CD4-positive, alpha-beta T cell treated with Interleukin-2 at 100 ng/mL for 4 hours (primary cell): ENCODE results near the gene TLR3.

Source experiments
- DNase-seq: peaks from one replicate; pipeline ENCODE4 v3.0.0-alpha.2; 2020; ENCODE audit warnings: low spot score

The TLR3 gene

DNA sequence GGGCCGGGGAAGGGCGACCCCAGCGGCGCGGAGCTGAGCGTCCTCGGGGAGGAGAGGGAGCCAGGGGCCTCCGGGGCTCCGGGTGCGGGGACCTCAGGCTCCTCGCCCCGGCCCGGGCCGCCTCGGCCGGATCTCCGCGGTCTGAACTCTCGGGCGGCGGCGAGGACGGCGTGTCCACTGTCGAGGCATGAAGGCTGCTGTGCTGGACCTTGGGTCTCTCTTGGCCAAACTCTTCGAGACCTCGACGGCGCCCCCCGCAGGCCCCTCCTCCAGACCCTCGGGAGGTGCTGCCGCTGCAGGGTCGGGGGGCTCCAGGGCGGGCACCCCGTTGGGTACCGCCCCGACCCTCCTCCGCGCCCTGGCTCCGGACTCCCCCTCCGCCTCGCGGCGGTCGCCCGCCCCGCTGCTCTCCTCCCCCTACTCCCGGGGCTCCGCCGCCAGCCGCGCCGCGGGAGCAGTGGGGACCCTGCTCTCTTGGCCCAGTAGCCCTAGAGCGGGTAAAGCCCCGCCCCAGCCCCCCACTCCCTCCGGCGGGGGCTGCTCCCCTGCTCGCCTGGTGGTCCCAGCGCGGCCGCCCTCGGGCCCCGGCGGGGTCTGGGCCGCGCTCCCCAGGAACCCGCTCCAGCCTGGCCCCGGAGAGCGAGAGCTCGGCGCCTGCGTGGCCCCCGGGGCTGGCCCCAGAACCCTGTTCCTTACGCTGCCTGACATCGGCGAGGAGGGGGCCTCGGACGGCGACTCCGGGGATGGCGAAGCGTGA, 36.1 kb downstream of the TLR3 start:
- no peak for DNase-seq

GRCh38 chr4:186105647-186106321, 36.8 kb downstream of the TLR3 start:
- no peak for DNase-seq

DNA sequence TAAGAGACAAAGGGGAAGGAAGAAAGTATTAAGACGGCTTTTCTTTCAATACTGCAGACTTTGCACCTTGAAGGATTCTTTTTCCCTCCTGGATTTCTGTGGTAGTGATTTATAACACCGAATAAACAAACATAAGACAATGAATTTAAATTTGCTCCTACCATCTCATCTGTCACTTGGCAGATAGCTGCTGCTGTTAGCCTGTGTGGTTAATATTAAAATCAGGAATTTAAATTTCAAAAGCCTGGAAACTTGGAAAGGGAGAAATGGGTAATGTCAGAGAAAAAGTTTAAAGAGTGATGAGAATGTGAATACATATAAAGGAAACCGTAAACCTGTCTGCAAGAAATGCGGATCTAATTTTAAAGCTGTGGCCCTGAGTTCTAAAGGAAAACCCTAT, 39.0 kb downstream of the TLR3 start:
- DNase-seq, result no peak

- no peak for DNase-seq
Measured at GRCh38 chr4:186108391-186108790, 39.4 kb downstream of the TLR3 start.

- no peak for DNase-seq
Measured at GRCh38 chr4:186109245-186109644, 40.3 kb downstream of the TLR3 start.

DNA sequence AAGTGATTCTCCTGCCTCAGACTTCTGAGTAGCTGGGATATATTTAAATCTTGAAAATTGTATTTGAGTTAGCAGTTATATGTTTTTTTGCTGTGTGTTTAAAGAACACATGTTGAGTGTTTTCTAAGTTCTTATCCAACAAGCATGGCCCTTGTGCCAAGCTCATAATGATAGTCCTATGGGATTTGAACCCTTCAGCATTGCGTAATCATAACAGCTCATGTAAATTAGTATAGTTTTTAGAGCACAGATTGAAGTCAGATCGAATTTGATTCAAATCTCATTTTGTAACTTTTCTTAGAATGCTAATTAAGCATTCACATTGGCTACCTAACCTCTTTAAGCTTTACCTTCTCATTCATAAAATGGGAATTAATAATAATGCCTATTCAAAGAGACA, 47.7 kb downstream of the TLR3 start:
- no peak for DNase-seq

GRCh38 chr4:186118582-186118981, 49.6 kb downstream of the TLR3 start:
- DNase-seq, result no peak

GRCh38 chr4:186121057-186121456, 52.1 kb downstream of the TLR3 start:
- DNase-seq, result no peak

DNA sequence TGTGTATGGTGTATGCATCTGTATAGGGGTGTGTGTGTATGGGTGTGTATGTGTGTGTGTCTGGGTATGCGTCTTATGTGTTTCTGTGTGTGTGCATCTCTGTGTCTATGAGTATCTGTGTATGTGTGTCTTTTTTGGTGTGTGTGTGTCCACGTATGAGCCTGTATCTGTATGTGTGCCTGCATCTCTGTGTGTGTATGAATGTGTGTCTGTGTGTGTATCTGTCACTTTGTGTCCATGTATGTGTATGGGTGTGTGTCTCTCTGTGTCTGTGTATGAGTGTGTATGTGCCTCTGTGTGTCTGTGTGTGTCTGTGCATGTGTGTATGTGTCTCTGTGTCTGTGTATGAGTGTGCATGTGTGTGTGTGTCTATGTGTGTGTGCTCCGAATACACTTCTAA, 59.9 kb downstream of the TLR3 start:
- DNase-seq, result no peak

DNA sequence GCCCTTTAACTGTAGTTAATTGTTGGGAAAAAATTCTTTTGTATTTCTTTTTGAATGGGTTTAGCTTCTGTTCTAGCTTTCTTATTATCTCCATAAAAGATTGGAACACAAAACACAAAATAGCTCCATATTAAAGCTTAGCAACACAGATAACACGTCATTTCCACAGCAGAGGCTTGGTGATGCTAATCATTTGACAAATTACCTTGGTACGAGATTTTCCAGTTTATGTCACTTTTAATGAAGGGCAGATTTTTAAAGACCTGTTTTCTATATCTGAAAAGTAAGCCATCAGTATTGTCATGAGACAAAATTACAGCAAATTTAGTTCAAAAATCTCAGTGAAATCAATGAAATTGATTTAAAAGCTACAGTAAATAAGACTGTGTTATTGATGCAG, 63.0 kb downstream of the TLR3 start:
- DNase-seq, result no peak

GRCh38 chr4:186132577-186133242, 63.8 kb downstream of the TLR3 start:
- no peak for DNase-seq

- no peak for DNase-seq
Measured at GRCh38 chr4:186134257-186134656, 65.3 kb downstream of the TLR3 start.

DNA sequence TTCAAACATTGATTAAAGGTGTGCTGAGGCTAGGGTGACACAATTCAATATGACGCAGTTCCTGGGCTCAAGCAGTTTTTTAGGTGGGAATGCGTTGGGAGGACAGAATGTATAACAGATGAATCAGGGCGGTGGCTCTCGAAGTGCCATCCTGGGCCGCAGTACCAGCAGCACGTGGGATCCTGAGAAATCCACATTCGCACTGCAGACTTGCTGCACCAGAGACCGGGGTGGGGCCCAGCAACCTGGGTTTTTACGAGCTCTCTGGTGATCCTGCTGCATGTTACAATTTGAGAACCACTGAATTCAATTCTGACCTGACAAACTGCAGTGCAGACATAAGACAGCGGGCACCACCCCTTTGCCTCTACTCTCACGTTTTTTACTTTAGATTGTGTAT, 65.9 kb downstream of the TLR3 start:
- DNase-seq, result no peak

DNA sequence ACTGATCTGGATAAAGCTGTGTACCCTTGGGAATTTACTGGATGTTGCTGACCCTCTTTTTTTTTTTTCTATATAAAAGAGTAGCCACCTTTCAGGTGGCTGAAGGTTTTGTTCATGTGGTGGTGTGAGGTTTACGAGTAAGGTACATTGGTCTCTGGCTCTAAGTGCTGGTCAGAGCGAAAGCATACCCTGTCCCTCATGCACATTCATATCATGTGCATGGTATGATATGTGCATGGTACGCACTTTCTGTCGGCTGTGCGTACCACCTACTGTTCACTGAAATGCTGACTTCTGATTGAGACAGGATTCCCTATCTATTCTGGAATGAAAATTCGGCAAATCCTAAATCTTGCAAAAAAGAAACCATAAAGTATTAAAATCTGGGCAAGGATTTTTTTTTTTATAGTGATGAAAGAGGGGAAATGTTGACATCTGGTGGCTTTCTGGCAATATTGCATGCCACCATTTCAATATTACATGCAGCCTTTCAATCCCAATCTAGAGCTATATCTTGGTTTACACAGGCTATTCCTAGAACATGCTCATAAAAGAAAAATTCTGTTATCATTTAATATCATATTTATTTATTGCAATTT, 68.3 kb downstream of the TLR3 start:
- DNase-seq, result no peak
